Esophagus muscularis mucosa (tissue), 3 donors: Measurements from ENCODE around the gene FGFRL1.

ENCODE experiments used
- POLR2A ChIP-seq: fragments of 450-650 bp; IDR thresholded peaks from one replicate; pipeline ENCODE4 v1.6.1; 2017; ENCODE audit warnings: antibody characterized with exemption, moderate library complexity, mild to moderate bottlenecking, low read depth
- TF ChIP-seq, protein P1 (sequence below), 3 experiments: fragments of 200-600 bp in 2 of 3; fragments of 450-650 bp in 1 of 3; sonication (generic) in 2 of 3; IDR thresholded peaks; one replicate each; pipeline ENCODE4 v1.5.1; 2017 to 2019; ENCODE audit warnings: antibody characterized with exemption in 3 of 3, mild to moderate bottlenecking in 2 of 3, moderate library complexity in 1 of 3

GRCh38 chr4:1032861-1033260 is 21.4 kb downstream of the FGFRL1 start:
- TF ChIP-seq, protein P1, sequence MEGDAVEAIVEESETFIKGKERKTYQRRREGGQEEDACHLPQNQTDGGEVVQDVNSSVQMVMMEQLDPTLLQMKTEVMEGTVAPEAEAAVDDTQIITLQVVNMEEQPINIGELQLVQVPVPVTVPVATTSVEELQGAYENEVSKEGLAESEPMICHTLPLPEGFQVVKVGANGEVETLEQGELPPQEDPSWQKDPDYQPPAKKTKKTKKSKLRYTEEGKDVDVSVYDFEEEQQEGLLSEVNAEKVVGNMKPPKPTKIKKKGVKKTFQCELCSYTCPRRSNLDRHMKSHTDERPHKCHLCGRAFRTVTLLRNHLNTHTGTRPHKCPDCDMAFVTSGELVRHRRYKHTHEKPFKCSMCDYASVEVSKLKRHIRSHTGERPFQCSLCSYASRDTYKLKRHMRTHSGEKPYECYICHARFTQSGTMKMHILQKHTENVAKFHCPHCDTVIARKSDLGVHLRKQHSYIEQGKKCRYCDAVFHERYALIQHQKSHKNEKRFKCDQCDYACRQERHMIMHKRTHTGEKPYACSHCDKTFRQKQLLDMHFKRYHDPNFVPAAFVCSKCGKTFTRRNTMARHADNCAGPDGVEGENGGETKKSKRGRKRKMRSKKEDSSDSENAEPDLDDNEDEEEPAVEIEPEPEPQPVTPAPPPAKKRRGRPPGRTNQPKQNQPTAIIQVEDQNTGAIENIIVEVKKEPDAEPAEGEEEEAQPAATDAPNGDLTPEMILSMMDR (IDR thresholded peaks at IDR 0.05), result no peak
- TF ChIP-seq POLR2A, result no peak
